ENCODE results near the gene TFPI. TPM values are rescaled to one million over a fixed set of nuclear protein-coding genes. Genes with fewer than 3 reads are reported as not detected.
A peak's percentile ranks its signal among the peaks of the same experiment; 100 is the strongest.
"Not testable (repeated sequence)": the region's sequence is repeated elsewhere in the genome, so short reads cannot be mapped to it uniquely, and the experiment has no call there.

Gene TFPI
- polyA plus RNA-seq, 1 donor from 2014 or later: 0.09 TPM

DNA sequence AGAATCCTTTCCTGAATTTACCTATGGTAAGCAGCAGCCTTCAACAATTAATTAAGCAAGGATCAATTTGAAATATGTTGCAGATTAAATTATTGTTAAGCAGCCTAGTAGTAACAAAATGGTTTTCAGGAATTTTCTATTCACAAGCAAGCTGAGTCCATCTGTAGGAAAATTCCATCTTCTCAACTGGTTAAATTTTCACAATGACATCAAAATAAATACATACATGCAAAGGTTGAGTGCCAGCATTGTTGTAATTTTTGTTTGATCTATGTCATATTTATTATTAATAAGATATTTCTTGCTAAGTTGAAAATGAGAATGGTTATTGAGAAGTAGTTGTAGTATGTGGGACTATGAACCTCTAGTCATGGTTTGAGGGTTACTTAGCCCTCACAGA lies 15.3 kb upstream of the TFPI start:
- Mint-ChIP-seq H3K36me3 (no peaks in the 10 kb centered on the region), H3K27me3 (no peaks in the 10 kb centered on the region), H3K4me1 (no peaks in the 10 kb centered on the region), H3K4me3 (no peak overlapping the region), H3K27ac (no peak overlapping the region), H3K9me3 (peaks cover 0 to 4% (median 2%) of the 10 kb centered on the region in 3 donors)

DNA sequence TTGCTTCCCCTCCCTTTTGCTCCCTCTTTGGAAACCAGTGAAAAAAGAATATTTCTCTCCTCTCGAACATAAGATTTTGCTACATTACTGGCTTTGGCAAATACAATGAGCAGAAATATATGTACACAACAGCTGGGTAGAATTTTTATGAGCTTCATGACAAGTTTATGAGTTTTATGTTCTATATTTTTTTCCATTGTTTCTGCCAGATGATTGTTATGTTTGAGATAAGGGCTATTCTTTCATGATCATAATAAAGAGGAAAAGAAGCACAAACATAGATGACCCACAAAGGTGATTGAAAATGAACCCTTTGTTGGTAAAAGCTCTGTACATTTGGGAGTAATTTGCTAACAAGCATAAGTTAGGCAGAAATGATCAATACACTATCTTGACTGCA lies 14.8 kb upstream of the TFPI start:
- no peaks in the 10 kb centered on the region for H3K27me3 Mint-ChIP-seq
- no peaks in the 10 kb centered on the region for H3K4me1 Mint-ChIP-seq
- no peak overlapping the region for H3K4me3 Mint-ChIP-seq
- H3K9me3 Mint-ChIP-seq: peaks cover 0 to 4% (median 2%) of the 10 kb centered on the region in 3 donors
- H3K36me3 Mint-ChIP-seq: no peaks in the 10 kb centered on the region
- peak overlapping the region in 1 of 3 donors; percentile 68 for H3K27ac Mint-ChIP-seq

DNA sequence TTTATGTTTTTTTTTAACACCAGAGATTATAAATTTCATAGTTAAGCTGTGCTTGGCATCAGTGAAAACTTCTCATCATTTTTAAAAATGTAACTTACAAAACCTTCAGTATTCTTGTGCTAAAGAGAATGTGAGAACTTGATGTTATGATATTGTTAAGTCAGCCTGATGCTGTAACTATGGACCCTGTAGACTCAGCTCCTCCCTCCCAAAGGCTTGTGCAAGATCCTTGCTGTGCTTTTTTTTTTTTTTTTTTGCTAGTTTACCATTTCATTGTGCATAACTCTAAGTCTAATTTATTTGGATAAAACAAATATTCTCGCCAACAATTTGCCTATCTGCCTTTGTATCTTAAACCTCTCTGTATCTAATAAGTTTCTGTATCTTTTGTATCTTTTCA lies 12.9 kb upstream of the TFPI start:
- Mint-ChIP-seq H3K27me3 (no peaks in the 10 kb centered on the region), H3K4me1 (no peaks in the 10 kb centered on the region), H3K36me3 (no peaks in the 10 kb centered on the region), H3K9me3 (peaks cover 0 to 2% (median 0%) of the 10 kb centered on the region in 3 donors), H3K27ac (no peak overlapping the region), H3K4me3 (no peak overlapping the region)

DNA sequence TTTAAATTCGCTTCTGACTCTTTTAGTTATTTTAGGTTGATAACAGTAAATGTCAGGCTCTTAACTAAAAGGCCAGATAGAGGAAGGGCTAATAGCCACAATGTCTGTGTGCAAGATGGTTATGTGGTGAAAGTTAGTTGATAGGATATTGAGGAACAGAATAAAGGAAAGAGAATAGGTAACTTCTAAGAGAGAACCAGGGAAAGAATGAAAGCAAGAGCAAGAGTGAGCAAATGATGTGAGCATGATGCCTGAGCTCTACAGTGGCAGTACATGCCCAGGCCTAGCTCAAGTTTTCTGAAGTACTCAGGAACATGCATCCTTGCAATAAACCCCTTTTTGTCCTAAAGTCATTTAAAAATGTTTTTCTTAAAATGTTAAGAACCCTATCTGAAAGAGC lies 12.5 kb upstream of the TFPI start:
- no peaks in the 10 kb centered on the region for H3K27me3 Mint-ChIP-seq
- peaks cover 0 to 2% (median 0%) of the 10 kb centered on the region in 3 donors for H3K9me3 Mint-ChIP-seq
- H3K36me3 Mint-ChIP-seq: no peaks in the 10 kb centered on the region
- H3K4me3 Mint-ChIP-seq: no peak overlapping the region
- H3K4me1 Mint-ChIP-seq: no peaks in the 10 kb centered on the region
- H3K27ac Mint-ChIP-seq: no peak overlapping the region

DNA sequence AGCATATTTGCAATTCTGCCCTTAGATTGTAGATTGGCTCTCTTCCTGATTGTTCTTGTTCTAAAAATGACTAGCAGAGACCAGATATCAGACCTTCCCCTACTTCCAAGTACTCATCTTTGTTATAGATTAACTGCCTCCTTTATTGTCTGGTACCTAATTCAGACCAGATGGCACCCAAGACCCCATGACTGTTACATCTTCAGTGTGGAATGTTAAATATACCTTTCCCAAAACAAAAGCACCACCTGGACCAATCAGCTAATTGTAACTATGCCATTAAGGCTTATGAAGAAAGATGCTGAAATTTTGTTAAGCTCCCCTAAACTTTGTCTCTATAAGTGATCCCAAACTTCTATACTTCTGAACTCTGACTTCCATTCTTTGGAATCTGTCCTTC lies 12.0 kb upstream of the TFPI start:
- H3K27me3 Mint-ChIP-seq: no peaks in the 10 kb centered on the region
- H3K27ac Mint-ChIP-seq: no peak overlapping the region
- H3K4me3 Mint-ChIP-seq: no peak overlapping the region
- no peaks in the 10 kb centered on the region for H3K36me3 Mint-ChIP-seq
- H3K9me3 Mint-ChIP-seq: peaks cover 0 to 2% (median 0%) of the 10 kb centered on the region in 3 donors
- no peaks in the 10 kb centered on the region for H3K4me1 Mint-ChIP-seq

DNA sequence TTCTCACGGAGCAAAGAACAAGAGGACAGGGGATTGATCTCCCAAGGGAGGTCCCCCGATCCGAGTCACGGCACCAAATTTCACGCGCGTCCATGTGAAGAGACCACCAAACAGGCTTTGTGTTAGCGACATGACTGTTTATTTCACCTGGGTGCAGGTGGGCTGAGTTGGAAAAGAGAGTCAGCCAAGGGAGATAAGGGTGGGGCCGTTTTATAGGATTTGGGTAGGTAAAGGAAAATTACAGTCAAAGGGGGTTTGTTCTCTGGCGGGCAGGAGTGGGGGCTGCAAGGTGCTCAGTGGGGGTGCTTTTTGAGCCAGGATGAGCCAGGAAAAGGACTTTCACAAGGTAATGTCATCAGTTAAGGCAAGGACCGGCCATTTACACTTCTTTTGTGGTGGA lies 11.4 kb upstream of the TFPI start:
- not testable (repeated sequence) for H3K36me3 Mint-ChIP-seq, H3K4me1 Mint-ChIP-seq, H3K9me3 Mint-ChIP-seq, H3K27ac Mint-ChIP-seq, H3K27me3 Mint-ChIP-seq, H3K4me3 Mint-ChIP-seq

DNA sequence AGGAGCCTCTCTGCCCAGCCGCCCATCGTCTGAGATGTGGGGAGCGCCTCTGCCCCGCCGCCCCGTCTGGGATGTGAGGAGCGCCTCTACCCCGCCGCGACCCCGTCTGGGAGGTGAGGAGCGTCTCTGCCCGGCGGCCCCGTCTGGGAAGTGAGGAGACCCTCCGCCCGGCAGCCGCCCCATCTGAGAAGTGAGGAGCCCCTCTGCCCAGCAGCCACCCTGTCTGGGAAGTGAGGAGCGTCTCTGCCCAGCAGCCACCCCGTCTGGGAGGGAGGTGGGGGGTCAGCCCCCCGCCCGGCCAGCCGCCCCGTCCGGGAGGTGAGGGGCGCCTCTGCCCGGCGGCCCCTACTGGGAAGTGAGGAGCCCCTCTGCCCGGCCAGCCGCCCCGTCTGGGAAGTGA lies 2.3 kb upstream of the TFPI start:
- not testable (repeated sequence) for H3K4me3 Mint-ChIP-seq, H3K9me3 Mint-ChIP-seq, H3K27ac Mint-ChIP-seq, H3K4me1 Mint-ChIP-seq, H3K36me3 Mint-ChIP-seq, H3K27me3 Mint-ChIP-seq

DNA sequence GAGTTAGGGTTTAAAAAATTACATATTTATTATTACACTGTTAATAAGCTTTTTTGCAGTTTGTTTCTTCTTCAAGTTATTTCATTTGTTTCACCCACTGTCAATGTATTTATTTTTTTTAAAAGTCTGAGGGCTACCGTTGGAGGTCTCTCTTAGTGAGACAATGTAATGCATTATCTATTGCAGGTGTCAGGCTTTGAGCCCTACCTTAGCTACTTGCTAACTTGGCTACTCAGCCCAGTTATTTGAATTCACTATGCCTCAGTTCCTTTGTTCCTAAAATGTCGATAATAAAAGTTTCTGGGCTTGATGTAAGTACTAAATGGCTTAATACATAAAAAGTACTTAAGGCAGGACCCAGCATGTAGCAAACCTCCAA lies 458 bp upstream of the TFPI start:
- no peaks in the 10 kb centered on the region for H3K27me3 Mint-ChIP-seq
- no peaks in the 10 kb centered on the region for H3K9me3 Mint-ChIP-seq
- H3K36me3 Mint-ChIP-seq: no peaks in the 10 kb centered on the region
- H3K27ac Mint-ChIP-seq: no peak overlapping the region
- H3K4me1 Mint-ChIP-seq: peaks cover 0 to 3% (median 2%) of the 10 kb centered on the region in 3 donors
- no peak overlapping the region for H3K4me3 Mint-ChIP-seq

DNA sequence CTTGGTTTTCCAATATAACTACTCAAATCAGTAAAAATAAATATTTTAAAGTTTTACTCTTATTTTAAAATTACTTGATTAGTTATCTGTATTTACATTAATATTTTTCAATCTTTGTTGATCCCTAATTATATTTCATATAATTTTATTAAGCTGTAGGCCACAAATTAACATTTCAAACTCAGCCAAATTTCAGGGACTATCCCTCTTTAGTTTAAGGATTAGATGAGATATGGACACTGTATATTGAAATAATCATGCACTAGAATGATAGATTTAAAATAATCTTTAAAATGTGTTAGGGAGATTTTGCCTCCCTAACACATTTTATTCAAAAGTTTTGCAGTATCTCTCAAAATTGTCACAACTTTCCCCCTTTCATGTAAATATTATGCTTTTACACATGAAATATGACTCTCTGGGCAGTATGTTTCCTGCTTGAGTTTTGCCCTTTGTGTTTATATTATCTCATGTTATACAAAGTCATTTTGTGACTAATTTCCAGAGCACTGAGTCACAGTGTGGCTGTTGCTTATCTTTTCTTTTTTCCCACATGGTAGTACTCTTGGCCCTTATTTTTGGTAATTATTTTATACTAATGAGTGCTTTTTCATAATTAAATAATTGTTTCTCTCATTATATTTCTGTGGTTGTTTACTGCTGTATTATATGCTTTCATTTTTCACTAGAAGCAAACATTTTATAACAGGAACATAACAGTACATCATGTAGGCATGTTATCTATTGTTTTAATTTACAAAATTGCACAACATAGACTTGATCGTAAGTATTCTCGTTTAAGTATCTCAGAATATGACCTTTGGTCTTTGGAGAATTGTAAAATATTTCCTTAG lies 1.2 kb downstream of the TFPI start:
- Mint-ChIP-seq H3K27me3 (no peaks in the 10 kb centered on the region), H3K4me3 (no peak overlapping the region), H3K4me1 (peaks cover 0 to 3% (median 2%) of the 10 kb centered on the region in 3 donors), H3K9me3 (no peaks in the 10 kb centered on the region), H3K36me3 (no peaks in the 10 kb centered on the region), H3K27ac (no peak overlapping the region)

DNA sequence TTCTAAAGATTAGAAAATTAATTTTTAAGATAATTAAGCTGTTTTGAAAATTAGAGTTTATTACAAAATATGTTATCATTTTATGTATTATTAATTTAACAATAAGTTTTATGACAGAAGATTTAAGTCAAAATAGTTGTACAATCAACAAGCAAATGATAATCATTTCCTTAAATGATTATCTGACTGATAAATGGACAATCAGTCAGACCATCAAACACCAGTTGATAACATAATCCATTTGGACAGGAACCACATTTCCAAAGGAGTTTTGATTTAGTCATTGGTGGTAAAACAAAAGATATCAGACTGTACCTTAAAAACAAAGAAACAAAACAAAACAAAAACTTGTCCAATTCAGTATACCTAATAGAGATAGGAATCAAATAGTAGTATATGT lies 1.9 kb downstream of the TFPI start:
- Mint-ChIP-seq H3K27ac (no peak overlapping the region), H3K9me3 (no peaks in the 10 kb centered on the region), H3K4me3 (no peak overlapping the region), H3K27me3 (no peaks in the 10 kb centered on the region), H3K36me3 (no peaks in the 10 kb centered on the region), H3K4me1 (peaks cover 0 to 3% (median 2%) of the 10 kb centered on the region in 3 donors)

DNA sequence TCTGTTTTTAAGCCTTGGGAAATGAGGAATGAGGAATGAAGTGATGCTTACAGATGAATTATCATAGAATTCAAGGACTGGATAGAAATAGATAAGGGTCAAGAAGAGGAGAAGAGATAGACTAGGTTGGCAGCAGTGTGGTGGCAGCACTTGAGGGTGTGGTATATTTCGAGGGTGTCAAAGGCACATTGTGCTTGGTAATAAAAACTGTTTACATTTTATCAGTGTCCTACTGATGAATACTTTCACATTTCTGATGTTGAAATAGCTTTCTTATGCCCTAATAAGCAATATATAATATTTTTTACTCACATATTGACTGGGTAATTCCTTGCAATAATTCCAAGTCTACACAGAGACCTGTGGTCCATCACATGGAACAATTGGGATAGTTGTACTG lies 3.4 kb downstream of the TFPI start:
- H3K4me1 Mint-ChIP-seq: peaks cover 0 to 3% (median 2%) of the 10 kb centered on the region in 3 donors
- H3K9me3 Mint-ChIP-seq: no peaks in the 10 kb centered on the region
- H3K27me3 Mint-ChIP-seq: no peaks in the 10 kb centered on the region
- H3K36me3 Mint-ChIP-seq: no peaks in the 10 kb centered on the region
- H3K27ac Mint-ChIP-seq: no peak overlapping the region
- H3K4me3 Mint-ChIP-seq: no peak overlapping the region

DNA sequence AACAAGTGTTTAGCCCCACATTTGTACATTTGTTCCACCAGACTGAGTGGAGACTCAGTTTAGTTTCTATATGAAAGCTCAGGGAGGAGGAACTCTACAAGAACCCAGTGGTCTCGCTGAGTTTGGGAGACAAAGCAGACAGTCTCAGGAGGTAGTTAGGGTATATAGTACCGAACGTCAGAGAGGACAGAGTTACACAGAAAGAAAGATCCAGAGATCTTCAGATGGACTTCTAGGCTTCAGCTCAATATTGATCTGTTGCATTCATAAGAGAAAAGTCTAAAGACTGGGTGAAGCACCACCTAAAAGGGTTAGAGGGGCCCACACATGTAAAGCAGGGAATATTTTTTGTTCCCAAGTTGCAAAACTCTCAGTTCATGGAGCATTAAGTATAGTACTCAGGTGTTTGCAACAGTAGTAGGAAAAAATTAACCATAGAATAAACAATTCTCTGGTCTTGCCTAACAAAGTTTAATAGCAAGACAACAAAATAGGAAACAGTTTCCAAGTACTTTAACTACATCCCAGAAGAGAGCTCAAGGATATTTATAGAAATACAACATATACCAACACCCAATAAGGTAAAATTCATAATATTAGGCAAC lies 4.2 kb downstream of the TFPI start:
- peaks cover 0 to 3% (median 2%) of the 10 kb centered on the region in 3 donors for H3K4me1 Mint-ChIP-seq
- H3K36me3 Mint-ChIP-seq: no peaks in the 10 kb centered on the region
- H3K9me3 Mint-ChIP-seq: no peaks in the 10 kb centered on the region
- H3K4me3 Mint-ChIP-seq: no peak overlapping the region
- H3K27me3 Mint-ChIP-seq: no peaks in the 10 kb centered on the region
- no peak overlapping the region for H3K27ac Mint-ChIP-seq

DNA sequence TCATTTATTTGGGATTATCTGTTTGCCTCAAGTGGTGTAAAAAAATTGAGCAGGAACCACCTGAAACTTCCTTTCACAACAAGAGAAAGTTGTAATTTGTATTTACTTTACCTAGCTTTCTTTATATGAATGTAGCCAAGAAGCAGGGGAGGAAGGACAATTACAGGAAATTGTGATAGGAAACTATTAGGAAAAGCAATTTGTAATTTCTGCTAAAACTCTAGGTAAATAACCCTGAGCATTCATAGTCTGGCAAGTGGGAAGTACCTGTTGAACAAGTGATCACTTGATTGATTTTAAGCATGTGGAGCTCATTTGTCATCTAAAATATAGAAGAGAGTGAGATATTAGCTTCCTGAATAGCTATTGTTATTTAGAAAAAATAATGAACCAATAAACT lies 5.0 kb downstream of the TFPI start:
- Mint-ChIP-seq H3K9me3 (no peaks in the 10 kb centered on the region), H3K27ac (no peak overlapping the region), H3K36me3 (no peaks in the 10 kb centered on the region), H3K27me3 (no peaks in the 10 kb centered on the region), H3K4me1 (peaks cover 0 to 2% (median 2%) of the 10 kb centered on the region in 3 donors), H3K4me3 (no peak overlapping the region)

DNA sequence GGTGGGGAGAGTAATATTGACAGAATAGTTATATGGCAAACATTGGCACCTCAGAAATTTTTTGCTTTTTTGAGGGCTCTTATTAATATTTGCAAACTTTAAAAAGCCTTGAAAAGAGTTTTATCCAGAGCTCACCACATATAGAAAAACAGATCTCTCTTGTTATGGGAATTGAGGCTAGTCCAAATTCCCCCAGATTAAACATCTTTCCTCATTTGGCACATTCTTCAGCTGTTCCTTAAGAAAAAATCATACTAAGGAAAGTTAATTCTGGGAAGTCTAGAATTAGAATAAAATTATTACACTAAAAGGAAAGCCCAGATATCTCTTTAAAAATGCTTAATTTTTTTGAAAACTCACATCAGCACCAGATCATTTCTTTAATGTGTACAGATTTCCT lies 5.6 kb downstream of the TFPI start:
- H3K4me3 Mint-ChIP-seq: no peak overlapping the region
- no peaks in the 10 kb centered on the region for H3K36me3 Mint-ChIP-seq
- no peaks in the 10 kb centered on the region for H3K27me3 Mint-ChIP-seq
- H3K27ac Mint-ChIP-seq: no peak overlapping the region
- no peaks in the 10 kb centered on the region for H3K4me1 Mint-ChIP-seq
- H3K9me3 Mint-ChIP-seq: no peaks in the 10 kb centered on the region

DNA sequence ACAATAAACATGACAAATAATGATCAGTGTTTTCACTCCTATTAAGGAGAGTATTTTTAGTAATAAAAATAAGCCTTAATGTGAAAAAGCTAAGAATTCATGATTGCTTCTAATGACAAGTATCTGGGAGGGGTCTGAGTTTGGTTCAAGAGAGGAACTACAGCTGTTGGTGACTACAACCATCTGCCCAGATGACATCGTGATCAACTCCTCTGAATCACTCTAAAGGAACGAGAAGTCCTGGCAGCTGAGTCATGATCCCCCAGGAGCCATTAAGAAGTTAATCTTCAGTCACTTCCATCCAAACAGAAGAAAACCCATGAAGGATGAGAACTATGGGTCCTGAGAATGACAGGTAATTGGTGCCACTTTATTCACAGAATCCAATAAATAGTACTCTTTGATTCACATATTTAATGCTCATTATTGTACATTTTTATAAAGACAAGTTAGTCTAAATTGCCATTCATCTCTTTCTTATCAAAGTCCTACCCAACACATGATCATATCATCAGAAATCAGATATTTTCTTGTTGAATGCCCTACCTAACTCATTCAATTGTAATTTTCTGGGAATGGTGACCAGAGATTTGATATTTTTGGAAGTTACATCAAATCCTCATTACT lies 6.8 kb downstream of the TFPI start:
- Mint-ChIP-seq H3K27me3 (no peaks in the 10 kb centered on the region), H3K36me3 (no peaks in the 10 kb centered on the region), H3K27ac (no peak overlapping the region), H3K4me3 (no peak overlapping the region), H3K4me1 (no peaks in the 10 kb centered on the region), H3K9me3 (no peaks in the 10 kb centered on the region)

All from IgD-negative memory B cell (primary cell).